ENCODE data around the gene RBM39. TPM values are rescaled to one million over a fixed set of nuclear protein-coding genes. Genes with fewer than 3 reads are reported as not detected.
"Not testable (repeated sequence)": the region's sequence is repeated elsewhere in the genome, so short reads cannot be mapped to it uniquely, and the experiment has no call there.

RBM39 gene
- total and polyA plus RNA-seq, 4 donors: 65.6 to 383 (median 322) TPM

DNA sequence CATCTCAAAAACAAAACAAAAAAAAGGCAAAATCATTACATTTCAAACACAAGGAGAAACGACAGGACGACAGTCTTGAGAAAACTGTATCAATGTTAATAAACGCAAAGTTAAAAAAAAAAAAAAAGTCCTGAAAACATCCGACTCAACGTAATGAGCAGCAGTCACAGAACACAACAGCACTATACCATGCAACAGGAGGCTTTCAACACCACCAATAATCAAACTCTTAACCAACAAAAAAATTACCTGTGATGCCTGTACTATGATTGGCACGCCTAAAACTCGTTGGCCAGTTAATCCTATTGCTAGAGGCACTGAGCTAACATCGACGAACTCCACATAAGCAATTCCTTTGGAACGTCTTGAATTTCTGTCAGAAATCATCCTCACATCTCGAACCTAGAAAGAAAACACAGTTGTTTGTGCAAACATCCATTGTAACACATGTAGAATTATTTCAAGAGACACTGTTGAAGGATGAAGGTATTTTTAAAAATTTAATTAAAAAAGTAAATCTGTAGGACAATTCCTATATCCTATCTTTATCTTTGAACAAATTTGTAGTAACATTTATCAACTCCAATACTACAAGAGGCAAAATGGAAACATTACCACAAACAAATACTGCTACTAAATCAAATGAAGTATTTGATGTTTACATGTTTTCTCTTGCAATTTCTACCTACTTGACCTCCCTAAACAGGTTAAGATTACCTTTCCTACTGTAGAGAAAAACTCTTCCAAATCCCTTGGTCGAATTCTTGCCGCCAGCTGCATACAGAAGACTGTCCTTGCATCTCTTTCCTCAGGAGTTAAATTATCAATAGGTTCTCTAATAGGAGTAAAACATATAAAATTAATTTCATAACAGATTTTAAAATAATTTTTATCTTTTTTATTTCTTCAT, 17.5 kb downstream of the RBM39 start:
- H3K36me3 ChIP-seq (ENCODE audit: control insufficient read depth in 1 of 2, insufficient read depth in 2 of 2, low read length in 1 of 2): peaks cover 7 to 13% of the 10 kb centered on the region in 2 donors
- 77% methylated on average over 13 of the region's 13 CpGs for WGBS, 2 donors
- DNase-seq (no peak), ATAC-seq (ENCODE audit: low FRiP score) (no peak)
- no peaks in the 10 kb centered on the region for H3K27me3 ChIP-seq (ENCODE audit: control insufficient read depth in 1 of 2, insufficient read depth in 2 of 2, low read length in 1 of 2)
- H3K4me1 ChIP-seq (ENCODE audit: control insufficient read depth in 1 of 2, insufficient read depth in 2 of 2, low read length in 2 of 2): no peaks in the 10 kb centered on the region
- no peaks in the 10 kb centered on the region for H3K9me3 ChIP-seq (ENCODE audit: control insufficient read depth, low read length)
- H3K4me3 ChIP-seq (ENCODE audit: low read length in 2 of 2): no peak overlapping the region
- intact Hi-C loops (cut with DNase I): no loop called here
- no peak overlapping the region for H3K27ac ChIP-seq (ENCODE audit: low read depth in 1 of 2, low read length in 2 of 2)

DNA sequence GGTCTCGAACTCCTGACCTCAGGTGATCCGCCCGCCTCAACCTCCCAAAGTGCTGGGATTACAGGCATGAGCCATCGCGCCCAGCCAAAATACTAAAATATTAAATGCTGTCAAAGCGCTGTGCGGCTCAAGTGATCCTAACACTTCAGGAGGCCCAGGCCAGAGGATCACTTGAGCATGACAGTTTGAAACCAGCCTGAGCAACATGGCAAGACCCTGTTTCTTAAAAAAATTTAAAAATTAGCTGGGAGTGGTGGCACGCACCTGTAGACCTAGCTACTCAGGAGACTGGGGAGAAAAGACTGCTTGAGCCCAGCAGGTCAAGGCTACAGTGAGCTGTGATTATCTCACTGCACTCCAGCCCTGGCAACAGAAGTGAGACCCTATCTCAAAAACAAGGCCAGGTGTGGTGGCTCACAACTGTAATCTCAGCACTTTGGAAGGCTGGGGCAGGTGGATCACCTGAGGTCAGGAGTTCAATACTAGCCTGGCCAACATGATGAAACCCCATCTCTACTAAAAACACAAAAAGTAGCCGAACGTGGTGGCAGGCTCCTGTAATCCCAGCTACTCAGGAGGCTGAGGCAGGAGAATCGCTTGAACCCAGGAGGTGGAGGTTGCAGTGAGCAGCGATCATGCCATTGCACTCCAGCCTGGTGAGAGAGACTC, 18.3 kb downstream of the RBM39 start:
- H3K9me3 ChIP-seq (ENCODE audit: control insufficient read depth, low read length); H3K4me3 ChIP-seq (ENCODE audit: low read length in 2 of 2); DNase-seq; H3K4me1 ChIP-seq (ENCODE audit: control insufficient read depth in 1 of 2, insufficient read depth in 2 of 2, low read length in 2 of 2); ATAC-seq (ENCODE audit: low FRiP score); intact Hi-C loops (cut with DNase I); H3K27me3 ChIP-seq (ENCODE audit: control insufficient read depth in 1 of 2, insufficient read depth in 2 of 2, low read length in 1 of 2); H3K27ac ChIP-seq (ENCODE audit: low read depth in 1 of 2, low read length in 2 of 2): not testable (repeated sequence)
- 91 to 92% methylated on average over 12 of the region's 12 CpGs for WGBS, 2 donors
- peaks cover 3 to 13% of the 10 kb centered on the region in 2 donors for H3K36me3 ChIP-seq (ENCODE audit: control insufficient read depth in 1 of 2, insufficient read depth in 2 of 2, low read length in 1 of 2)

- H3K4me3 ChIP-seq (ENCODE audit: low read length in 2 of 2); H3K27ac ChIP-seq (ENCODE audit: low read depth in 1 of 2, low read length in 2 of 2); H3K4me1 ChIP-seq (ENCODE audit: control insufficient read depth in 1 of 2, insufficient read depth in 2 of 2, low read length in 2 of 2); H3K27me3 ChIP-seq (ENCODE audit: control insufficient read depth in 1 of 2, insufficient read depth in 2 of 2, low read length in 1 of 2); intact Hi-C loops (cut with DNase I); ATAC-seq (ENCODE audit: low FRiP score); H3K9me3 ChIP-seq (ENCODE audit: control insufficient read depth, low read length); DNase-seq: not testable (repeated sequence)
- 84 to 85% methylated on average over 4 of the region's 4 CpGs for WGBS, 2 donors
- H3K36me3 ChIP-seq (ENCODE audit: control insufficient read depth in 1 of 2, insufficient read depth in 2 of 2, low read length in 1 of 2): peaks cover 3 to 13% of the 10 kb centered on the region in 2 donors
These were observed 18.8 kb downstream of the RBM39 start for GRCh38 chr20:35723275-35723639.

DNA sequence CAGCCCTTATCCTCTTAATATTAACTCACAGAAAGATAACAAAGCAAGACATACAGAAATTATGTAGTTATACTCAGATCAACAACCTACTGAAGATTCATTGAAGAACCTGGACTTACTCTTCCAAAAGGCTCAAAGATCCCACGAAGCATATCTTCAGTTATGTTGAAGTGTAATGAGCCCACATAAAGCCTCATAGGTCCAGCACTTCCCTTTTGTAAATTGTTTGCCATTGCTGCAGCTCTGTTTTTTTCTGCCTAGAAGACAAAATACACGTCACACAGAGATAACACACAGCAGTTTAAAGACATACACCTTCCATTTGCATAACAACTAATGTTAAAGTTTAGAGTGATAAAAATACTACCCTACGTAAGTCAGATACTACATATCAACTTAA, 20.4 kb downstream of the RBM39 start:
- Histone ChIP-seq H3K36me3 (ENCODE audit: control insufficient read depth in 1 of 2, insufficient read depth in 2 of 2, low read length in 1 of 2) (peaks cover 3 to 13% of the 10 kb centered on the region in 2 donors), H3K9me3 (ENCODE audit: control insufficient read depth, low read length) (no peaks in the 10 kb centered on the region), H3K27ac (ENCODE audit: low read depth in 1 of 2, low read length in 2 of 2) (no peak overlapping the region), H3K4me1 (ENCODE audit: control insufficient read depth in 1 of 2, insufficient read depth in 2 of 2, low read length in 2 of 2) (no peaks in the 10 kb centered on the region), H3K27me3 (ENCODE audit: control insufficient read depth in 1 of 2, insufficient read depth in 2 of 2, low read length in 1 of 2) (no peaks in the 10 kb centered on the region), H3K4me3 (ENCODE audit: low read length in 2 of 2) (no peak overlapping the region)
- ATAC-seq (ENCODE audit: low FRiP score) (no peak), DNase-seq (no peak)
- 63 to 68% methylated on average over 3 of the region's 3 CpGs for WGBS, 2 donors
- intact Hi-C loops (cut with DNase I): no loop called here

- Histone ChIP-seq H3K4me1 (ENCODE audit: control insufficient read depth in 1 of 2, insufficient read depth in 2 of 2, low read length in 2 of 2) (no peaks in the 10 kb centered on the region), H3K36me3 (ENCODE audit: control insufficient read depth in 1 of 2, insufficient read depth in 2 of 2, low read length in 1 of 2) (peaks cover 3 to 13% of the 10 kb centered on the region in 2 donors), H3K9me3 (ENCODE audit: control insufficient read depth, low read length) (no peaks in the 10 kb centered on the region), H3K27me3 (ENCODE audit: control insufficient read depth in 1 of 2, insufficient read depth in 2 of 2, low read length in 1 of 2) (no peaks in the 10 kb centered on the region), H3K4me3 (ENCODE audit: low read length in 2 of 2) (no peak overlapping the region), H3K27ac (ENCODE audit: low read depth in 1 of 2, low read length in 2 of 2) (no peak overlapping the region)
- ATAC-seq (ENCODE audit: low FRiP score) (no peak), DNase-seq (no peak)
- intact Hi-C loops (cut with DNase I): no loop called here
- 83 to 85% methylated on average over 3 of the region's 3 CpGs for WGBS, 2 donors
These were observed 20.8 kb downstream of the RBM39 start for GRCh38 chr20:35721219-35721618.

- Histone ChIP-seq H3K9me3 (ENCODE audit: control insufficient read depth, low read length) (no peaks in the 10 kb centered on the region), H3K4me3 (ENCODE audit: low read length in 2 of 2) (no peak overlapping the region), H3K27ac (ENCODE audit: low read depth in 1 of 2, low read length in 2 of 2) (no peak overlapping the region), H3K27me3 (ENCODE audit: control insufficient read depth in 1 of 2, insufficient read depth in 2 of 2, low read length in 1 of 2) (no peaks in the 10 kb centered on the region), H3K36me3 (ENCODE audit: control insufficient read depth in 1 of 2, insufficient read depth in 2 of 2, low read length in 1 of 2) (peaks cover 3 to 16% of the 10 kb centered on the region in 2 donors), H3K4me1 (ENCODE audit: control insufficient read depth in 1 of 2, insufficient read depth in 2 of 2, low read length in 2 of 2) (peaks cover 0 to 2% of the 10 kb centered on the region in 2 donors)
- WGBS, 2 donors: 87 to 93% methylated on average over 13 of the region's 13 CpGs
- ATAC-seq (ENCODE audit: low FRiP score): no peak
- intact Hi-C loops (cut with DNase I): no loop called here
- DNase-seq: peak in 1 of 2 donors; percentile 48
These were observed 21.6 kb downstream of the RBM39 start for GRCh38 chr20:35720165-35721123.

DNA sequence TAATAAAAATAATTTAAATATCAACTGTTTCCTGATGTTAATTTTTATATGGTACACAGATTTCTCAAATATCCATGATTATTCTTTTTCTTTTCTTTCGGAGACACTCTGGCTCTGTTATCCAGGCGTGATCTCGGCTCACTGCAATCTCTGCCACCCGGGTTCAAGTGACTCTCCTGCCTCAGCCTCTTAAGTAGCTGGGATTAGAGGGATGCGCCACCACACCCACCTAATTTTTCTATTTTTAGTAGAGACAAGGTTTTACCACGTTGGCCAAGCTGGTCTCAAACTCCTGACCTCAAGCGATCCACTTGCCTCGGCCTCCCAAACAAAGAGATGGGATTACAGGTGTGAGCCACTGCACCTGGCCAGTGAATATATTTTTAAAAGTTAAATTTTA, 22.3 kb downstream of the RBM39 start:
- Histone ChIP-seq H3K27ac (ENCODE audit: low read depth in 1 of 2, low read length in 2 of 2) (no peak overlapping the region), H3K36me3 (ENCODE audit: control insufficient read depth in 1 of 2, insufficient read depth in 2 of 2, low read length in 1 of 2) (peaks cover 3 to 14% of the 10 kb centered on the region in 2 donors), H3K4me3 (ENCODE audit: low read length in 2 of 2) (no peak overlapping the region), H3K9me3 (ENCODE audit: control insufficient read depth, low read length) (no peaks in the 10 kb centered on the region), H3K4me1 (ENCODE audit: control insufficient read depth in 1 of 2, insufficient read depth in 2 of 2, low read length in 2 of 2) (peaks cover 0 to 2% of the 10 kb centered on the region in 2 donors), H3K27me3 (ENCODE audit: control insufficient read depth in 1 of 2, insufficient read depth in 2 of 2, low read length in 1 of 2) (no peaks in the 10 kb centered on the region)
- intact Hi-C loops (cut with DNase I): no loop called here
- DNase-seq (no peak), ATAC-seq (ENCODE audit: low FRiP score) (no peak)
- WGBS, 2 donors: 68 to 69% methylated on average over 8 of the region's 8 CpGs

- no peak overlapping the region for H3K4me3 ChIP-seq (ENCODE audit: low read length in 2 of 2)
- no peaks in the 10 kb centered on the region for H3K27me3 ChIP-seq (ENCODE audit: control insufficient read depth in 1 of 2, insufficient read depth in 2 of 2, low read length in 1 of 2)
- H3K27ac ChIP-seq (ENCODE audit: low read depth in 1 of 2, low read length in 2 of 2): no peak overlapping the region
- intact Hi-C loops (cut with DNase I): no loop called here
- H3K36me3 ChIP-seq (ENCODE audit: control insufficient read depth in 1 of 2, insufficient read depth in 2 of 2, low read length in 1 of 2): peaks cover 6 to 13% of the 10 kb centered on the region in 2 donors
- 86 to 87% methylated on average over 12 of the region's 12 CpGs for WGBS, 2 donors
- H3K9me3 ChIP-seq (ENCODE audit: control insufficient read depth, low read length): no peaks in the 10 kb centered on the region
- DNase-seq (peak in 1 of 2 donors; percentile 46), ATAC-seq (ENCODE audit: low FRiP score) (no peak)
- peaks cover 0 to 2% of the 10 kb centered on the region in 2 donors for H3K4me1 ChIP-seq (ENCODE audit: control insufficient read depth in 1 of 2, insufficient read depth in 2 of 2, low read length in 2 of 2)
These were observed 23.0 kb downstream of the RBM39 start for GRCh38 chr20:35718972-35719635.

All from aorta (tissue), 5 donors.